GM12891 (cell line): ENCODE data around the gene AGAP5.

Experiments
- POLR2A ChIP-seq: IDR thresholded peaks from 2 replicates; pipeline ENCODE4 v1.6.1; 2011; ENCODE audit warnings: low read depth, low read length, control low read depth
- POLR2AphosphoS5 ChIP-seq: IDR thresholded peaks from 2 replicates; pipeline ENCODE4 v1.6.1; 2011; ENCODE audit warnings: low read depth, low read length, control low read depth

DNA sequence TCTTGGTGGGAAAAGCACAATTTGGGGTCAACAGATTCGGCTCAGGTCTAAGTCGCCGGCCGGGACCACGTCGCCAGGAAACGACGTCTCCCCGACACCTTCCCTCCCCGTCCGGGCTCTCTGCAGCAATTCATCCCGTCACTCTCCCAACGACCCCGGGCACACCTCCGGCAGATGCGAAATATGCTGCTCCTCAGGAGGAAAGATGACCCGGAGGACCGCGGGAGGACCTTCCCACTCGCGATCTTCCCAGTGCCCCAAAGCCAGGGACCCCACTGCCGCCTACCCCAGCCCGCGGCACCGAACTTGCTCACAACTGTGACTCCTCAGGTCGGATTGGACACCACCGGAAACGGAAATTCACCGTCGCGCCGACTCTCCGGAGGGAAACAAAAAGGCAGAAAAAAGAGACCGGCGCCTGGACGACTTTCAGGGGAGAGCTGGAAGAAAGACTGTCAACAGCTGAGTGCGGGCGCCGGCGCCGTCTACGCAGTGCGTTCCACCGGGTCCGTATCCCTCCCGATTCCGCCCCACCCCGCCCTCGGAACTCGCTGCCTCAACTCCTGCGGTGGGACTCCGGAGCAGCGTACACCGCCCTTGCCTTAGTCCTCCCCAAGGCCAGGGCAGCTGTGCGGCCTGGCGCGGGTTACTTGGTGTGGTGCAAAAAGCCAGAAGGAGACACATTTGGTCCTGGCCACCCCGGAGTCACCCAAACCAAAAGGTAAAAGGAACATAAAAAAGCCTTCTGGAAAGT, 32.4 kb upstream of the AGAP5 start:
- TF ChIP-seq POLR2A: peak; percentile 92
- TF ChIP-seq POLR2AphosphoS5: peak; percentile 95
